ENCODE results near the gene COL4A1. TPM values are rescaled to one million over a fixed set of nuclear protein-coding genes. Genes with fewer than 3 reads are reported as not detected.

The COL4A1 gene
- total RNA-seq, 4 donors from 2014 or later: 989 to 1,633 (median 1,298) TPM

DNA sequence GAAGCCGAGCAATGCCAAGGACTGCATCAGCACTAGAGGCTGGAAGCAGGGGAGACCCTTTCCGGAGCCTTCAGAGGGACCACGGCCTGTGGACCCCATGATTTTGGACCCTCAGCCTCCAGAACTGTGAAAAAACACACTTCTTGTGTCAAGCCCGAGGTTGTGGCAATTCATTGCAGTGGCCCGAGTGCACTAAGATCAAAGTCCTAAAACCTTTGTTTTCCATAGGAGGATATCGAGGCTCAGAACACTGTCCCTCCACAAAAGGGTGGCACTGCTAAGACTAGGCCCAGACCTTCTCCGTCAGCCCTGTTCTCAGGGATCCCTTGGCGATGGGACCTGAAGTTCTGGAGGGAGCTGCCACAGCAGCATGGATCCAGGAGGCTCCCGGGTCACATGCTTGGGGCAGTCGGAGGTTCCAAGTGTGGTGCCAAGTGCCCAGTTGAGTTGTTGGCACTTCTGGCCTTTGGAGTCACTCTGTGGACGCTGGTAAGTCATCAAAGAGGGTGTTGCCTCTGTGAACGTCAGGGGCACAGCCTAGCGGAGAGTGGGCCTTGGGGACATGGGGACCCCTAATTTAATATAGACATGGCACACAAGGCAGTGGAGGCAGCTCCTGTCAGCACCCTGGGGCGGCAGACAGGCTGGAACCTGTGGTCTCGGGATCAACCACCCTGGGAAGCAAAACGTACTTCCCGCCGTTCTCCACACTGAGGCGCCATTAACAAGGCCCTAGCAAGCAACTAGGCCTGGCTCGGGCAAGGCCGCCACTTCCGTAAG is 199.2 kb downstream of the COL4A1 start:
- TF ChIP-seq, protein P1, sequence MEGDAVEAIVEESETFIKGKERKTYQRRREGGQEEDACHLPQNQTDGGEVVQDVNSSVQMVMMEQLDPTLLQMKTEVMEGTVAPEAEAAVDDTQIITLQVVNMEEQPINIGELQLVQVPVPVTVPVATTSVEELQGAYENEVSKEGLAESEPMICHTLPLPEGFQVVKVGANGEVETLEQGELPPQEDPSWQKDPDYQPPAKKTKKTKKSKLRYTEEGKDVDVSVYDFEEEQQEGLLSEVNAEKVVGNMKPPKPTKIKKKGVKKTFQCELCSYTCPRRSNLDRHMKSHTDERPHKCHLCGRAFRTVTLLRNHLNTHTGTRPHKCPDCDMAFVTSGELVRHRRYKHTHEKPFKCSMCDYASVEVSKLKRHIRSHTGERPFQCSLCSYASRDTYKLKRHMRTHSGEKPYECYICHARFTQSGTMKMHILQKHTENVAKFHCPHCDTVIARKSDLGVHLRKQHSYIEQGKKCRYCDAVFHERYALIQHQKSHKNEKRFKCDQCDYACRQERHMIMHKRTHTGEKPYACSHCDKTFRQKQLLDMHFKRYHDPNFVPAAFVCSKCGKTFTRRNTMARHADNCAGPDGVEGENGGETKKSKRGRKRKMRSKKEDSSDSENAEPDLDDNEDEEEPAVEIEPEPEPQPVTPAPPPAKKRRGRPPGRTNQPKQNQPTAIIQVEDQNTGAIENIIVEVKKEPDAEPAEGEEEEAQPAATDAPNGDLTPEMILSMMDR (IDR thresholded peaks at IDR 0.05; ENCODE audit: low read depth): no peak

DNA sequence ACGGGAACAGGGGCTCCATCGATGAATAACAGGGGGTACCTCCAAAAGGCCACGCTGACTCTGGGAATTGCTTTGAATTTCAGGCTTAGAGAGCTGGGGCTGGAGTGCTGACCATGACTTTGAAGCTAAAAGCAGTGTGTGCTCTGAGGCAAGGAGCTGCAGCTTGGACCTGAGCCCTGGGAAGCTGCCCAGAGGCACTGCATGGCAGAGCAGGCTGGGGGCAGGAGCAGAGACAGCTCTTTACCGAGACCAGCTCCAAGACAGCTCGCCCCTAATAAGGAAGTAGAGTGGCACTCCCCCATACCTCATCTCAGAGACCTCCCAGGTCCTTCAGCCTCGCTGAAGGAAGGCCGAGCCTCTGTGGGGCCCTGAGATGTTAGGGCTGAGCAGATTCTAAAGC is 200.2 kb downstream of the COL4A1 start:
- TF ChIP-seq, protein P1 (IDR thresholded peaks at IDR 0.05; ENCODE audit: low read depth): no peak

GRCh38 chr13:110105136-110105535 is 201.8 kb downstream of the COL4A1 start:
- TF ChIP-seq, protein P1 (IDR thresholded peaks at IDR 0.05; ENCODE audit: low read depth): no peak

DNA sequence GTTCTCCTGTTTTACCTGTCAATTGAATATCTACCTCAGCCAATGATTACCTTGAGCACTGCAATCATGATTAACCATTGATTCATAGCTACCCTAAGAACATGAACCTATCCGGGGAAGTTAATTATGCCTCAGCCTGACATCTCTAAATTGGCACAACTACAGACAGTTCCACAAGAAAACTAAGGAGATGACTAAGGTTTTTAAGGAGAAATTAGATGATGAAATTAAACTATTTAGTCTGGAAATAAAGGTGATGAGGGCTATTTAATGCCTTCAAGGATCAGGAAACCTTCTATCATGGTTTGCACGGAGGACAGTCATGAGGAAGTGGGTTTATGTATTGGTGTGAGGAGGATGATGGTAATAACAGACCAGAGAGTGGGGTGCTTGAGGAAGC is 203.4 kb downstream of the COL4A1 start:
- TF ChIP-seq, protein P1 (IDR thresholded peaks at IDR 0.05; ENCODE audit: low read depth): no peak

GRCh38 chr13:110103026-110103425 is 203.9 kb downstream of the COL4A1 start:
- TF ChIP-seq, protein P1 (IDR thresholded peaks at IDR 0.05; ENCODE audit: low read depth): no peak

GRCh38 chr13:110102053-110102452 is 204.9 kb downstream of the COL4A1 start:
- TF ChIP-seq, protein P1 (IDR thresholded peaks at IDR 0.05; ENCODE audit: low read depth): no peak

DNA sequence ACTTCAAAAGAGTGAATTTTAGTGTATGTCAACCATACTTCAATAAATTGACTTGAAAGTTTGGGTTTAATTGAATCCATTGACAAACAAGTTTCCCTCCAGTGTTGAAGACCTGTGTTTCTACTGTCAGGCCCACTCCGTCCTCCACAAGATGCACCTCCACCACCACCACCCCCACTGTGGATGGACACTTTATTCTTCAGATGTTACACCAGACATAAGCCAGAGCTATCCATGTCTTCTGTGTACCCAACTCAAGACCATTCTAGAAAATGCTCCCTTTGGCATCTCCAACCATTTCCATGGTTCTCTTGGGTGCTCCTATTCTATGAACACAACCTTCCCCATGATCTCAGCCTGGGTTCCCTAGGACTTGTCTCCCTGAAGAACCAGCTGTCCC is 207.0 kb downstream of the COL4A1 start:
- TF ChIP-seq, protein P1 (IDR thresholded peaks at IDR 0.05; ENCODE audit: low read depth): no peak

Small RNA genes lying within 50 kb of the gene (small RNA-seq; reads per million reads assigned to genes)
- gene MIR8073: not detected

Other genes starting within 250 kb of the COL4A1 start
- gene COL4A2, start 127 bp upstream of the COL4A1 start, total RNA-seq: 1,000 to 10,000 TPM in 1 of 4 donors, 100 to 1,000 TPM in 3; 655 to 1,231 (median 912) TPM

Data from subcutaneous adipose tissue (tissue), 4 donors.